K562 (cell line): ENCODE results near the gene SLX9.

Experiments
- POLR2A ChIP-seq: fragments of 450-650 bp; conservative IDR thresholded peaks from 2 replicates; pipeline ENCODE4 v1.6.1; 2016
- SLC30A9 ChIP-seq: fragments of 250-450 bp; sonication (Bioruptor Pico); IDR thresholded peaks from 2 replicates; pipeline ENCODE4 v1.8.0; 2022; ENCODE audit warnings: mild to moderate bottlenecking, moderate library complexity
- TEAD4 ChIP-seq, 2 experiments: sonication (generic) in 1 of 2; formaldehyde crosslinking in 1 of 2; IDR thresholded peaks; 2 replicates each; pipeline versions ENCODE4 v1.6.1 to v1.8.0; 2012 to 2022; ENCODE audit warnings: borderline replicate concordance in 1 of 2, inconsistent platforms in 1 of 2, low read length in 1 of 2, mild to moderate bottlenecking in 1 of 2, missing genetic modification reagents in 1 of 2
- ZNF431 ChIP-seq: sonication (generic); formaldehyde crosslinking; IDR thresholded peaks from 2 replicates; pipeline ENCODE4 v1.8.0; 2022; ENCODE audit warnings: mild to moderate bottlenecking, missing genetic modification reagents
- TF ChIP-seq, protein P1 (sequence below): sonication (generic); formaldehyde crosslinking; IDR thresholded peaks from 2 replicates; pipeline ENCODE4 v1.8.0; 2022; ENCODE audit warnings: missing genetic modification reagents, mild to moderate bottlenecking, borderline replicate concordance
- TF ChIP-seq, protein P2 (sequence below): sonication (generic); formaldehyde crosslinking; IDR thresholded peaks from 2 replicates; pipeline ENCODE4 v1.8.1; 2023; ENCODE audit warnings: mild to moderate bottlenecking, missing genetic modification reagents
- TF ChIP-seq, protein P3 (sequence below): IDR thresholded peaks from 2 replicates; pipeline ENCODE4 v1.6.1; 2014; ENCODE audit warnings: antibody characterized with exemption

DNA sequence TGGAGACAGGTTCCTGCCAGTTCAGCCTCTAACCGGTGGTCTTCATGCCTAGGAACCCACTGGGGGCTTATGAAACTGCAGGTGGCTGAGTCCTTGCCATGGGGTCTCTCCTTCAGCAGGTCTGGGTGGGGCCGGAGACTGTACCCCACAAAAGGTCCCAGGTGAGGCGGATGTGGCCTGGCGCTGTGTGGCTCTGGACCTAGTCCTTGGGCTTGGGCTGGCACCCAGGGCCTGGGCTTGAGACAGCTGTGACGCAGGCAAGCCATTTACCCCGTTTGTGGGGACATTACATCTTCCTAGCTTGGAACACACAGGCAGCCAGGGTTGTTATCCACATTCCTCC, 5.9 kb upstream of the SLX9 start:
- TF ChIP-seq POLR2A (no peak), SLC30A9 (CRISPR knock-in tag) (no peak), TEAD4 (IDR thresholded peaks at IDR 0.05; ENCODE audit: low read length) (no peak), TEAD4 (CRISPR knock-in tag; IDR thresholded peaks at IDR 0.05; ENCODE audit: borderline replicate concordance) (no peak), ZNF431 (CRISPR knock-in tag) (no peak)
- TF ChIP-seq, protein P1, sequence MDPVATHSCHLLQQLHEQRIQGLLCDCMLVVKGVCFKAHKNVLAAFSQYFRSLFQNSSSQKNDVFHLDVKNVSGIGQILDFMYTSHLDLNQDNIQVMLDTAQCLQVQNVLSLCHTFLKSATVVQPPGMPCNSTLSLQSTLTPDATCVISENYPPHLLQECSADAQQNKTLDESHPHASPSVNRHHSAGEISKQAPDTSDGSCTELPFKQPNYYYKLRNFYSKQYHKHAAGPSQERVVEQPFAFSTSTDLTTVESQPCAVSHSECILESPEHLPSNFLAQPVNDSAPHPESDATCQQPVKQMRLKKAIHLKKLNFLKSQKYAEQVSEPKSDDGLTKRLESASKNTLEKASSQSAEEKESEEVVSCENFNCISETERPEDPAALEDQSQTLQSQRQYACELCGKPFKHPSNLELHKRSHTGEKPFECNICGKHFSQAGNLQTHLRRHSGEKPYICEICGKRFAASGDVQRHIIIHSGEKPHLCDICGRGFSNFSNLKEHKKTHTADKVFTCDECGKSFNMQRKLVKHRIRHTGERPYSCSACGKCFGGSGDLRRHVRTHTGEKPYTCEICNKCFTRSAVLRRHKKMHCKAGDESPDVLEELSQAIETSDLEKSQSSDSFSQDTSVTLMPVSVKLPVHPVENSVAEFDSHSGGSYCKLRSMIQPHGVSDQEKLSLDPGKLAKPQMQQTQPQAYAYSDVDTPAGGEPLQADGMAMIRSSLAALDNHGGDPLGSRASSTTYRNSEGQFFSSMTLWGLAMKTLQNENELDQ (CRISPR knock-in tag), result no peak
- TF ChIP-seq, protein P2, sequence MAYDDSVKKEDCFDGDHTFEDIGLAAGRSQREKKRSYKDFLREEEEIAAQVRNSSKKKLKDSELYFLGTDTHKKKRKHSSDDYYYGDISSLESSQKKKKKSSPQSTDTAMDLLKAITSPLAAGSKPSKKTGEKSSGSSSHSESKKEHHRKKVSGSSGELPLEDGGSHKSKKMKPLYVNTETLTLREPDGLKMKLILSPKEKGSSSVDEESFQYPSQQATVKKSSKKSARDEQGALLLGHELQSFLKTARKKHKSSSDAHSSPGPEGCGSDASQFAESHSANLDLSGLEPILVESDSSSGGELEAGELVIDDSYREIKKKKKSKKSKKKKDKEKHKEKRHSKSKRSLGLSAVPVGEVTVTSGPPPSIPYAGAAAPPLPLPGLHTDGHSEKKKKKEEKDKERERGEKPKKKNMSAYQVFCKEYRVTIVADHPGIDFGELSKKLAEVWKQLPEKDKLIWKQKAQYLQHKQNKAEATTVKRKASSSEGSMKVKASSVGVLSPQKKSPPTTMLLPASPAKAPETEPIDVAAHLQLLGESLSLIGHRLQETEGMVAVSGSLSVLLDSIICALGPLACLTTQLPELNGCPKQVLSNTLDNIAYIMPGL (CRISPR knock-in tag), result no peak
- TF ChIP-seq, protein P3, sequence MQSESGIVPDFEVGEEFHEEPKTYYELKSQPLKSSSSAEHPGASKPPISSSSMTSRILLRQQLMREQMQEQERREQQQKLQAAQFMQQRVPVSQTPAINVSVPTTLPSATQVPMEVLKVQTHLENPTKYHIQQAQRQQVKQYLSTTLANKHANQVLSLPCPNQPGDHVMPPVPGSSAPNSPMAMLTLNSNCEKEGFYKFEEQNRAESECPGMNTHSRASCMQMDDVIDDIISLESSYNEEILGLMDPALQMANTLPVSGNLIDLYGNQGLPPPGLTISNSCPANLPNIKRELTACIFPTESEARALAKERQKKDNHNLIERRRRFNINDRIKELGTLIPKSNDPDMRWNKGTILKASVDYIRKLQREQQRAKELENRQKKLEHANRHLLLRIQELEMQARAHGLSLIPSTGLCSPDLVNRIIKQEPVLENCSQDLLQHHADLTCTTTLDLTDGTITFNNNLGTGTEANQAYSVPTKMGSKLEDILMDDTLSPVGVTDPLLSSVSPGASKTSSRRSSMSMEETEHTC, result no peak
